Measurements from ENCODE around the gene DDR2. TPM values are rescaled to one million over a fixed set of nuclear protein-coding genes. Genes with fewer than 3 reads are reported as not detected.
A peak's percentile ranks its signal among the peaks of the same experiment; 100 is the strongest.
"Not testable (repeated sequence)": the region's sequence is repeated elsewhere in the genome, so short reads cannot be mapped to it uniquely, and the experiment has no call there.

Gene DDR2
- total and polyA plus RNA-seq, 12 donors = 5.1 to 32.0 (median 20.8) TPM

GRCh38 chr1:162779043-162779442, 146.8 kb downstream of the DDR2 start:
- Histone ChIP-seq H3K9me3 (no peaks in the 10 kb centered on the region), H3K4me1 (no peaks in the 10 kb centered on the region), H3K27ac (no peak overlapping the region), H3K4me3 (no peak overlapping the region), H3K36me3 (peaks cover 0 to 56% (median 0%) of the 10 kb centered on the region in 9 donors), H3K27me3 (no peaks in the 10 kb centered on the region)
- TF ChIP-seq CTCF (IDR thresholded peaks at IDR 0.05) = no peak
- DNase-seq = no peak
- WGBS, 2 donors = 85 to 89% methylated on average over 1 of the region's 1 CpG
- no peak for ATAC-seq
- intact Hi-C loops (cut with DNase I) = loop anchor here in 3 of 10 donors (10.0 kb wide), 2 partner anchors 154 to 164 kb away; no protein-coding TSS in a partner anchor

GRCh38 chr1:162782671-162783070, 150.4 kb downstream of the DDR2 start:
- Histone ChIP-seq H3K27ac (no peak overlapping the region), H3K4me1 (no peaks in the 10 kb centered on the region), H3K27me3 (no peaks in the 10 kb centered on the region), H3K36me3 (peaks cover 0 to 41% (median 0%) of the 10 kb centered on the region in 9 donors), H3K4me3 (no peak overlapping the region), H3K9me3 (no peaks in the 10 kb centered on the region)
- DNase-seq (no peak), ATAC-seq (no peak)
- intact Hi-C loops (cut with DNase I) = no loop called here
- TF ChIP-seq CTCF (IDR thresholded peaks at IDR 0.05) = no peak

GRCh38 chr1:162784926-162785325, 152.7 kb downstream of the DDR2 start:
- WGBS, 2 donors = 60% methylated on average over 1 of the region's 1 CpG; no CpG with 5 or more reads in 1 of the 2 donors
- DNase-seq; H3K4me1 ChIP-seq; H3K4me3 ChIP-seq; H3K9me3 ChIP-seq; H3K27me3 ChIP-seq; ATAC-seq; intact Hi-C loops (cut with DNase I); H3K27ac ChIP-seq: not testable (repeated sequence)
- H3K36me3 ChIP-seq = peaks cover 0 to 27% (median 0%) of the 10 kb centered on the region in 9 donors

- intact Hi-C loops (cut with DNase I) = not testable (repeated sequence)
Measured at GRCh38 chr1:162788783-162789182, 156.5 kb downstream of the DDR2 start.

GRCh38 chr1:162790303-162790984, 158.2 kb downstream of the DDR2 start, which contains the start of gene HSD17B7:
HSD17B7 (plus strand) TSS chr1:162790702; CDS start chr1:162790801, 99 bp downstream.
- H3K4me1 ChIP-seq, H3K27me3 ChIP-seq, H3K9me3 ChIP-seq: not testable (repeated sequence)
- 1% methylated on average over 30 to 32 of the region's 49 CpGs for WGBS, 2 donors
- peak in 4 of 9 donors; percentile 12 to 25 (median 19) for TF ChIP-seq CTCF (IDR thresholded peaks at IDR 0.05)
- ATAC-seq (peak; percentile 99 to 100 (median 100)), DNase-seq (peak; percentile 76 to 77)
- Histone ChIP-seq H3K4me3 (peak within 1 kb of the TSS; percentile 25 to 62 (median 53)), H3K36me3 (peaks cover 0 to 17% (median 0%) of the 10 kb centered on the region in 9 donors), H3K27ac (peak within 1 kb of the TSS; percentile 61 to 91 (median 84))
- intact Hi-C loops (cut with DNase I) = loop anchor here in 1 of 10 donors (10.0 kb wide), 1 partner anchor 296 kb away; the partner anchor contains the start of gene UHMK1

More at GRCh38 chr1:162788783-162789182, 156.5 kb downstream of the DDR2 start:
- H3K4me3 ChIP-seq, H3K27ac ChIP-seq, H3K9me3 ChIP-seq, H3K4me1 ChIP-seq, H3K27me3 ChIP-seq, ATAC-seq, DNase-seq: not testable (repeated sequence)
- 100% methylated on average over 1 of the region's 1 CpG for WGBS, 2 donors
- H3K36me3 ChIP-seq = peaks cover 0 to 11% (median 0%) of the 10 kb centered on the region in 9 donors

GRCh38 chr1:162790985-162791357, 158.7 kb downstream of the DDR2 start:
- not testable (repeated sequence) for H3K4me1 ChIP-seq, H3K9me3 ChIP-seq, DNase-seq, H3K27me3 ChIP-seq
- 0% methylated on average over 7 of the region's 8 CpGs for WGBS, 2 donors
- ATAC-seq = peak in 6 of 8 donors; percentile 1 to 26 (median 4)
- Histone ChIP-seq H3K4me3 (peak overlapping the region; percentile 25 to 62 (median 53)), H3K36me3 (peaks cover 0 to 20% (median 0%) of the 10 kb centered on the region in 9 donors), H3K27ac (peak overlapping the region in 9 of 10 donors; percentile 39 to 91 (median 75))
- intact Hi-C loops (cut with DNase I) = loop anchor here in 1 of 10 donors (10.0 kb wide), 1 partner anchor 296 kb away; the partner anchor contains the start of gene UHMK1

- not testable (repeated sequence) for ATAC-seq, H3K4me1 ChIP-seq
- 96 to 98% methylated on average over 1 of the region's 1 CpG for WGBS, 2 donors
Measured at GRCh38 chr1:162794284-162794683, 162.0 kb downstream of the DDR2 start.

GRCh38 chr1:162796617-162797279, 164.5 kb downstream of the DDR2 start:
- DNase-seq = not testable (repeated sequence)
- 75 to 81% methylated on average over 4 of the region's 4 CpGs for WGBS, 2 donors
- intact Hi-C loops (cut with DNase I) = loop anchor here in 2 of 10 donors (5.0 to 10.0 kb wide), 2 partner anchors 184 to 302 kb away; partner anchors contain the start of gene UHMK1 (in 1 of the 2)

More at GRCh38 chr1:162794284-162794683, 162.0 kb downstream of the DDR2 start:
- H3K9me3 ChIP-seq, H3K27me3 ChIP-seq, H3K27ac ChIP-seq, DNase-seq, H3K4me3 ChIP-seq: not testable (repeated sequence)
- intact Hi-C loops (cut with DNase I) = loop anchor here in 1 of 10 donors (10.0 kb wide), 1 partner anchor 299 kb away; the partner anchor contains the start of gene UHMK1
- H3K36me3 ChIP-seq = peaks cover 0 to 45% (median 4%) of the 10 kb centered on the region in 9 donors

More at GRCh38 chr1:162796617-162797279, 164.5 kb downstream of the DDR2 start:
- peaks cover 0 to 68% (median 8%) of the 10 kb centered on the region in 9 donors for H3K36me3 ChIP-seq
- H3K27ac ChIP-seq, H3K27me3 ChIP-seq, H3K4me3 ChIP-seq, H3K9me3 ChIP-seq, H3K4me1 ChIP-seq, ATAC-seq: not testable (repeated sequence)
